Stimulated activated CD4-positive, alpha-beta T cell treated with anti-CD3 and anti-CD28 coated beads, TNF-alpha, amount 100 ng/mL, for 24 hours (primary cell): Measurements from ENCODE around the gene NFKBIB.

ENCODE experiments used
- DNase-seq, 3 experiments: peaks; one replicate each; pipeline ENCODE4 v3.0.0-alpha.2; 2020; ENCODE audit warnings: low read depth in 3 of 3

The NFKBIB gene

GRCh38 chr19:38904581-38905539 lies 5.1 kb downstream of the NFKBIB start:
- no peak for DNase-seq

DNA sequence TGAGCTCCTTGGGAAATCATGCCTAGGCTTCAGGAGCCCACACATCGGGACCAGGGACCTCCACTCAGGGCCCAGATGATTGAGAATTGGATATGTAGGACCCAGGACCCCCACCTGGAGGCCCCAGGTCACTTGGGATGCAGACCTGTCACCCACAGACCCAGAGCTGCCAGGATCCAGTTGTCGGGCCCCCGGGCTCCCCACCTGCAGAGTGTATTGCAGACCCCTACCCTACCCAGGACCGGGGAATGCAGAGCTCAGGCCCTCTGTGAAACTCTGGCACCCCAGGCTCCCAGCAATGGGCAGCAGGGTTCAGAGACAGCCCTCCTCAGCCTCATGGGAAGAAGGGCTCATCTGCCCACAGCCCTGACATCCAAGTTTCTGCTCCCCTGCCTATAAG lies 5.9 kb downstream of the NFKBIB start:
- no peak for DNase-seq

GRCh38 chr19:38907227-38907626 lies 7.5 kb downstream of the NFKBIB start:
- DNase-seq, result no peak

GRCh38 chr19:38907670-38908069 lies 7.9 kb downstream of the NFKBIB start:
- DNase-seq, result no peak

- no peak for DNase-seq
Observed at GRCh38 chr19:38908911-38909310, 9.1 kb downstream of the NFKBIB start.

DNA sequence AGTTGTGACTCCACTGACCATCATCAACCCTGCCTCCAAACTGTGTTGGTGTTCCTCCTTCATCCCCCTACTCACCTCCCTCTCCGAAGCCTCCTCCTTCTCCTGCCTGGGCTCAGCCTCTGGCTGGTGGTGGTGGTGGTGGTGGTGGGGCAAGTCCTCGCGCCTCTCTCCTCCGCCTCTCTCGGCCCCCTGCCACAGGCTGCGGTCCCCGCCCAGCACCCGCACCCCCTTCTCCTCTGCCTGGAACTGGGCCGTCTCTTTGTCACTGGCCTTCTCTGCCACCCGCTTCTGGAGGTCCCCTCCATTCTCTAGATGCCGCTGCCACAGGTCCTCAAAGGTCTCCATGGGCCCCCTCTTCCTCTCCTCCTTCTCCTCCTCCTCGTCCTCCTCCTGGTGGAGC lies 10.7 kb downstream of the NFKBIB start:
- no peak for DNase-seq

DNA sequence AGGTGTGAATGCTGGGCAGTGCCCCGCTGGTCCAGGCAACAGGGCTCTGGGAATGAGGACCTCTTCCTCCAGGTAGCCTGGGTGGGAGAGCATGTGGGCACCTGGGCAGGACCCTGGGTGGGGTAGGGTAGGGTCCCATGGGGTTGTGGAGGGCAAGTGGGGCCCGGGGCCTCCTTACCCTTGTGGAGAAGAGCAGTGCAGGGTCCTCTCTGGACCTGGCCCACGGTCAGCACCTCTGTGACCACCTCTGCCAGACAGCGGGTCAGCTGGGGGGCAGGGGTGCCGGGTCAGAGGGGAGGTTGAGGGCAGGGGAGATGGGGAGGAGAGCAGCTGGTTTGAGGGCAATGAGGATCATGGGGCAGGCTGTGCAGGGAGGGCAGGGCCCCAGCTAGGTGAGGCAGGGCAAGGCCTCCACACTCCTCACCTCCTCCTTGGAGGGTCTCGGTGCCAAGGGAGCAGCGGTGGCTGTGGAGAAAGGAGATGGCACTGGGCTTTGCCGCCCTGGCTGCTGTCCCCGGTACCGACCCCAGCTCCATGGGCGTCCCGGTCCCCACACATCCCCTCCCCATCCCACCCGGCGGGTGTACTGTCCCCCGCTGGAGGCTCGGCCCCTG lies 11.7 kb downstream of the NFKBIB start:
- no peak for DNase-seq

- no peak for DNase-seq
Observed at GRCh38 chr19:38912600-38913514, 13.1 kb downstream of the NFKBIB start.

DNA sequence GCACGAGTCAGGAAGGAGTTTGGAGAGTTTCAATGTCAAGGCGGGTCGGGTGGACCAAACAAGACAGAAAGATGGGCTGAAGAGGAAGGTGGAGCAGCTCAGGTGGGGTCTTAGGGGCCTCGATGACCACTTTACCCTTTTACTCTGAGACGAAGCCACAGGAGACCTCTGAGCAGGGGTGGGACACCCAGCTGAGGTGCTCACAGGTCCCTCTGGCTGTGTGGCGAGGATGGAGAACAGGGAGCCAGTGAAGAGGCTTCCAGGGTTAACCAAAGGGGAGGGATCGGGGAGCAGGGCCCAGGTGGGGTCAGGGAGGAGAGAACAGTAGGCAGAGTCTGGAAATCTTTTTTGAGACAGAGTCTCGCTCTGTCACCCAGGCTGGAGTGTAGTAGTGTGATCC lies 14.2 kb downstream of the NFKBIB start:
- no peak for DNase-seq

DNA sequence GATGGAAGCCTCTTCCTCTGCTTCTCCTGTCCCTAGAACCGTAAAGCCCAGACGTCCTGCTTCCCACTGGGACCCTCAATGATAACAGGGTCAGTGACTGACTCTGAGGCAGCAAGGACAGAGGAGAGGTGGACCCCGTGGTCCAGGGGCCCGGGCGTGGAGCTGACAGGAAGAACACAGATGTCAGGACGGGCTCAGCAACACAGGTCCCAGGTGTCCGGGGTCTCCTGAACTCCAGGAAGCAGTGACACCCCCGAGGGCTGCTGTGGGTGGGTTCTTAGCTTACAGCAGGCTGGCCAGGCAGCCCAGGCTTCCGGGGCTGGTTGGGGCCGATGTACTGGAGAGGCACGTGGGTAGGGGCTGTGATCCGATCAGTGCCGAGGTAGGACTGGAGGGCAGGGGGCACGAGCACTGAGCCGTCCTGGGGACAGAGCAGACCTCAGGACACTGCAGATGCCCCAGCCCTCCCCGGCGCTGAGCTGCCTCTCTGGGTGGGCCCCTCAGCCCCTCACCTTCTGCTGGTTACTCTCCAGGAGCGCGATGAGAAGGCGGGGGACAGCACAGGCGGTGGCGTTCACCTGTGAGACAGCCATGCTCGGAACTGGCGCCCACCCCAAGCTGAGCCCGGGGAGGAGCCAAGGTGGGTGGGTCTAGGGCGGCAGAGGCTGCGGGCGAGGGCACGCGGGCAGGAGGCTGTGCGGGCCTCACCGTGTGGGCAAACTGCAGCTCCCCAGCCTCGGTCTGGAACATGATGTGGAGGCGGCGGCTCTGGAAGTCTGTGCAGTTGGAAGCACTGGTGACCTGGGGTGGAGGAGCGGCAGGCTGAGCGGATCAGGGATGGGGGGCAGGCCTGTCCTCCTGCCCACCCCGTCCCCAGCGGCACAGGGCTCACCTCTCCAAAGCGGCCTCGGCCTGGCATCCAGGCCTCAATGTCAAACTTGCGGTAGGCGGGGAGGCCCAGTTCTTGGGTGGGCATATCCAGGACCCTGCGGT lies 15.9 kb downstream of the NFKBIB start:
- no peak for DNase-seq

GRCh38 chr19:38917516-38917915 lies 17.7 kb downstream of the NFKBIB start:
- DNase-seq, result no peak

DNA sequence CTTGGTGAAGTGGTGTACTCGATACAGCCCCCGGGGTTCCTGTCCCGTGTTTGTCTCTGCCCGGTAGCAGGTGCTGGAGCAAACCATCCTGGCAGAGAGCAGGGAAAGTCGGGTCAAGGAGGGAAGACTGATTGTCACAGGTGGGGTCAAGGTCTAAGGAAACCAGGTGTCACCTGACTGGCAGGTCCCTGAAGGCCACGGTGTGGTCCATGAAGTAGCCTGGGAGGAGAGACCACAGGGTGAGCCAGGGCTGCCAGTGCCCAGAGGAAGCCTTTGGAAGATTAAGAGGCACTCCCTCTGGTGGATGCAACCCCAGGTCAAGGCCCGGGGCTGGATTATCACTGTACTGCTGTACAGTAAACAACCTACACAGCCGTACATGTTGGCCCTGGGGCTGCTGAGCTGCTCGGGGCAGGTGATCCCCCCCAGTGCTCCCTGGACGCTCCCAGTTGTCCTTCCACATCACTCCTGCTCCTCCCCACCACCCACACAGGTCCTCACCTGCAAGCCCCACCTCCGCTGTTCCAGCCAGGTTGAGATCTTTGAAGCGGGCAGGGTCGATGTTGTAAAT lies 18.2 kb downstream of the NFKBIB start:
- DNase-seq, result no peak

DNA sequence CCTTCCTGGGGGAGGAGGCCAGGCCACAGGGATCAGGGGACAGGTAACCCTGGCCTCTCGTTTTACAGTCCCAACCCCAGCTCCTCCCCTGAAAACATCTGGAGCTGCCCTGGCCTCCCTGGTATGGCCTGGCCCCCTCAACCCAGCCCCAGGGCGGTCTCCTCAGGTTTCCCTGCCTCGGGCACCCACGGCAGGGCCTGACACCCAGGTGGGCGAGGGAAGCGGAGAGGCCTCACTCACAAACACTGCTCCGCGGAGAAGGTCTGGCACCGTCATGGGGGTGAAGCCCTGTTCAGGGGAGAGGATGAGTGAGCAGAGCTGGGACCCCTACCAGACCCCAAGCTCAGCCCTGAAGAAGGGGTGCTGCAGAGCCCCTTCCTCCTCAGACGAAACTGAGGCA lies 18.8 kb downstream of the NFKBIB start:
- no peak for DNase-seq

DNA sequence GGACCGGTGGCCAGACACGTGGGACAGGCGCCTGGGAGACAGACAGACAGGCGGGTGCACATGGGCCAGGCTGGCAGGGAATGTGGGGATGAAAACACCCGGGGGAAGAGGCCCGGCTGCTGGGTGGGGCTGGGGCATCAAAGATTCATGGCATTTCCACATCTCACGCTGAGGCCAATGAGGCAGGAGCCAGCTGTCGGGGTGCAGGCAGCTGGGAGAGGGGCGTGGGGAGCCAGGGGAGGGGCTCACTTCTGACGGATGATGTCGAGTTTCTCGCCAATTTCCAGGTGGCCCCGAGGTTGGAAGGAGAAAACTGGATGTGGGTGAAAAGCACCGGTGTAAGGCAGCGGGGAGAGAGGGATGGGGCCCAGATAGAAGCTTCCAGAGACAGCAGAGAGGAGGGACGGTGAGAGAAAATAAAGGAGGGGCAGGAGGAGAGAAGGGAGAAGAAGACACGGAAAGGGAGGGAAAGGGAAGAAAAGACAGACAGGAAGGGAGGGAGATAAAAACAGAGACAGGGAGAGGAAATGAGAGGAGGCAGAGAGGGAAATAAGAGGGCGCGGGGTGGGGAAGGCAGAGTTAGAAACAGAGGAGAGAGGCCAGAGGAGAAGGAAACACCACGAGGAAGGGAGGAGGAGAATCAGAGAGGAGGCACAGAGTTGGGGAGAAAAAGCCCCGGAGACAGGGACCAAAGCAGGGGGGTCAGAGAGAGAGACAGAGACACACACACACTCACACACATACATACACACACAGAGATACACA lies 20.2 kb downstream of the NFKBIB start:
- DNase-seq, result no peak

GRCh38 chr19:38920602-38921419 lies 21.0 kb downstream of the NFKBIB start:
- DNase-seq, result no peak

GRCh38 chr19:38921420-38922274 lies 21.9 kb downstream of the NFKBIB start:
- no peak for DNase-seq

- no peak for DNase-seq
Observed at GRCh38 chr19:38922482-38922881, 22.7 kb downstream of the NFKBIB start.

- no peak for DNase-seq
Observed at GRCh38 chr19:38924388-38924787, 24.6 kb downstream of the NFKBIB start.
